HG02588 (cell line): ENCODE results near the gene DENND5A.

ENCODE experiments used
- ATAC-seq: cut with Tn5 transposase; IDR thresholded peaks from one replicate; pipeline ENCODE4 v1.9.1; 2021; ENCODE audit warnings: mild to moderate bottlenecking, moderate library complexity; ENCODE audit not compliant: unreplicated experiment

Gene DENND5A

DNA sequence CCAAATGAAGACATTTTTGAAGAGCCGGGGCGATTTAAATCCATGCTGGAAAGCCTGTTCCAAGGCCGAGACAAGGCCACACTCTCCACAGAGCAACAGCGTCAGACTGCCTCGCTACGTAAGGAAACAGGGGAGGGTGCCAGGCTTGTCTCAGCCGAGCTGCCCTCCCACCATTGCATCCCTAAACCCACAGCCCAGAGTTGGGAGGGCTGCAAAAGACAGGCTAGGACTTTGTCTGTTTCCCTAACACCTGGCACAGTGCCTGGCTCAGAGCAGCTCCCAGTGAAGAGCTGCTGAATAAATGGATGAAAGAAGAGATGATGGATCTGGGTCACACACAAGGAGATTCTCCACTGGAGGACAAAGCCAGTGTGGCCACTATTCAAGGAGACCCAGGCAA lies 122.4 kb downstream of the DENND5A start:
- ATAC-seq, result no peak

DNA sequence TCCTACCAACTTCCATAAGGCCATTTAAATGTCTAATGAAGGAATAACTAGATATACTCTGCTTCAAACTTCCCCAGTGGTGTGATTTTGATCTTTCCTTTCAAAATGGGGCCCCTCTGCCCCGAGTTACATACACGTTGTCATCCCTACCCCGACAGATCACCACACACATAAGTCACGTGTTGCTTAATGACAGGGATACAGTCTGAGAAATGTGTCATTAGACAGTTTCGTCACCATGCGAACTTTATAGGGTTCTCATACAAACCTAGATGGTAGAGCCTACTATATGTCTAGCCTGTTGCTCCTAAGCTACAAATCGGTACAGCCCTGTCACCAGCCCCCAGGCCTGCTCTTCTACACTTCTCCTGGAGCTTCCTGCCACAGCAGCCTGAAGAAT lies 124.0 kb downstream of the DENND5A start:
- ATAC-seq, result no peak

GRCh38 chr11:9139628-9140357 lies 125.4 kb downstream of the DENND5A start:
- ATAC-seq, result no peak

DNA sequence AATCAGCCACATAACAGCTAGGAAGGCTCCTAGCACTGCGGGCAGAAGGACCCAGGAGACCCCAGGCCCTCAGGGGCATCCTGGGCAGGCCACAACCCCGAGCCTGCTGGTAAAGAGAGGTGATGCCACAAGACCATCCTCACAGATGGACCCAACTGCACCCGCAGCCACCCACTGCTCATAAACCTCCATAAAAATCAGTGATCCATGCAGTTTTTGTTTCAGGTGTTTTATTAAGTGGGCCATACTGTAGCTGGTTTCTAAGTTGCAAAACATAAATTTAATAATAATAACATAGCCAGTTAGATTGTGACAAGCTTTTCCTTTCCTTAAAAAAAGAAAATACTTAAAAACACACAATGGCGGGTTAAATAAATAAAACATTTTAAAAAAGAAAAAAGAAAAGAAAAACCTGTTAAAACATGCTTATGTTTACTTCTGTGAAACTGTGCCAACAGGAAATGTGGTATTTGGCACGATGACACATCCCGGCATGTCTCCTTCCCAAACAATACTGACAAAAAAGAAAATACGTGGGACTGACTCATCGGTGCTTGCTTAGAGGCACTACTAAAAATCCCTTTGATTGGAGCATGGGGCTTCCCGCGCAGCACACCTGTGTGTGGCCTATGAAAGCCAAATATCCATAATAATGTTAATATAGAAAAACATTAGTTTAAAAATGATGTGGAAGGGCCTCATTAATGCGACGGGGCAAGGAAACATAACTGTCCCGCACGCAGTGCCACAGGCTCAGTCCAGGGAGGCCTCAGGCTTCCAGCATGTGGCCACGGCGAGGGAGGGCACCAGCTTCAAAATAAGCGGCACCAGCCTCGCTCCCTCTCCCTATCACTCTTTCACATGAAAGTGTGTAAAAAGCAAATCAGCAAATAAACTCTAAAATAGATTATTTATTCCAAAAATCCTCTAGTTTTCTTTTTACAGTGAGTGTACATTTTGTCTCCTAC lies 126.3 kb downstream of the DENND5A start:
- no peak for ATAC-seq

- no peak for ATAC-seq
Measured at GRCh38 chr11:9138133-9138453, 127.1 kb downstream of the DENND5A start.

GRCh38 chr11:9137293-9138132 lies 127.6 kb downstream of the DENND5A start:
- ATAC-seq, result peak; percentile 76

- no peak for ATAC-seq
Measured at GRCh38 chr11:9136741-9137140, 128.4 kb downstream of the DENND5A start.

GRCh38 chr11:9133956-9134355 lies 131.2 kb downstream of the DENND5A start:
- no peak for ATAC-seq

- no peak for ATAC-seq
Measured at GRCh38 chr11:9132203-9132878, 132.8 kb downstream of the DENND5A start.

DNA sequence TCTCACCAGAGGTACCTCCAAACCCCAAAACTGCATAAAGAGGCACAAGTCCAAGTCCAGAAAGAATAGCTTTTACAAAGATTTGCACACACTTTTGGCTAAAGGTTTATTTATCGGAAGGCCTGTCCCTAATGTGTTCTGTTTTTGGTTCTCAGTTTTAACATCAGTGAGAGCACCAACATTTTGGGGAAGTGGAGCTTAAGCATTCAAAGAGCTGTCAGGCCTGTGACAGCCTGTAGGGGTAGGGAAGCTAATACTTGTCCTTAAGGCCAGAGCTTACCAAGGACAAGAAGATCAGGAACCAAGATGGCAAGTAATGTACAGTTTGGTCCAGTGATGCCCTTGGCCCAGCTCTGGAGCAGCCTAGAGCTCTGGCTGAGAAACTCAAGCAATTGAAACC lies 134.9 kb downstream of the DENND5A start:
- ATAC-seq, result no peak

DNA sequence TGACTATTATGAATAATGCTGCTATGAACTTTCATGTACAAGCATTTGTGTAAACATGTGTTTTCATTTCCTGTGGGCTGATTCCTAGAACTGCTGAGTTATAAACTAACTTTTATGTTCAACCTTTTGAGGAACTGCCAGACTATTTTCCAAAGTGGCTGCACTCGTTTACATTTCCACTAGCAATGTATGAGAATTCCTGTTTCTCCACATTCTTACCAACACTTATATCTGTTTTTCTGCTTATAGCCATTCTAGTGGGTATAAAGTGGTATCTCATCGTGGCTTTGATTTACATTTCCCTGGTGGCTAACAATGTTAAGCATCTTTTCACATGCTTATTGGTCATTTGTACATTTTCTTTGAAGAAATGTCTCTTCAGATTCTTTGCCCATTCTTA lies 138.5 kb downstream of the DENND5A start:
- ATAC-seq, result no peak

- no peak for ATAC-seq
Measured at GRCh38 chr11:9125185-9125886, 139.8 kb downstream of the DENND5A start.

- ATAC-seq, result no peak
Measured at GRCh38 chr11:9123595-9124304, 141.4 kb downstream of the DENND5A start.

- ATAC-seq, result no peak
Measured at GRCh38 chr11:9121469-9121796, 143.7 kb downstream of the DENND5A start.

DNA sequence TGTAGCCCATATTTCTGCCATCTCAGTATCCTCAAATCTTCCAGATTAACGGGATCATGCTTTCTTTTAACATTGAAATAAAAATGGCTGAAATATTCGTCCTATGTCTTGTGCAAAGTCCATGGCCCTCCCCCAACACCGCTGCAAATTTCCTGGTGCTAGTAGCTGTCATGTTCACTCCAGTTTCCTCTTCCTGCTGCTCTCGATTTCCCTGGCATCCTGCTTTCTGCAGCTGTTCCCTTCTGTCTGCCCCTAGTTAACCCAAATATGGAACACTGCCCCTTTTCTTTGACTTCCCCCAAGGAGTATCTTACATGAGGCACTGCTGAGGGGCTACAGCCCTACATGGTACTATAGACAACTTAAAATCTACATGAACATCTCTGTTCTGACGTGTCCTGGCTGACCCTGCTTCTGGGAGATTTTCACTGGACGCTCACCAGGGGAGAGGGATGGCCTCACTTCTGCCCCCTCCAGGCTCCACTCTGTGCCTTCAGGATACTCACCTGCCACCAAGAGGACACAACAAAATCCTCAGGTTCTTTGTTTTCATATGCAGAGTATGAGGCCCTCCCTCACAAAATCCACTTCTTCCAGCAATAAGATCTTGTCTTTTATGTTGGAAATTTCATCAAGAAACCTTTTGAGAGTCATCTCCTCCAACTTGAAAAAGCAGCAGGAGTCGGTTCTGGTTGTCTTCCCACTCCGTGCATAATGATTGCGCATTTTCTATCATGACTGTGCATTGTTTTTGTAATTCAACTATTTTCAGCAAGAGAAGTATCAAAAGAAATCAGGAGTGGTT lies 144.3 kb downstream of the DENND5A start:
- ATAC-seq, result no peak

DNA sequence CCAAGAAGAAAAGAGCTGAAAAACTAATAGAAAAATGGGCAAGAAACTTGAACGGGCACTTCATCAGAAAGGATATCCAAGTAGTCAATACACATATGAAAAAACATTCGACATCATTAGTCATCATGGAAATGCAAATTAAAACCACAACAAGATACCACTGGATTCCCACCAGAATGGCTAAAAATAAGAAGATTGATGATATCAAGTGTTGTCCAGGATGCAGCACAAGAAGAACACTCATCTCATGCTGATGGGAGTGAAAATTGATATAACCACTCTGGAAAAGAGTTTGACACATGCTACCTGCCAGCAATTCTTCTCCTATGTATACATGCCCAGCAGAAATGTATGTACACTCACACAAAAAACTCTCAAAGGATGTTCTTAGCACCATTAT lies 146.9 kb downstream of the DENND5A start:
- no peak for ATAC-seq

DNA sequence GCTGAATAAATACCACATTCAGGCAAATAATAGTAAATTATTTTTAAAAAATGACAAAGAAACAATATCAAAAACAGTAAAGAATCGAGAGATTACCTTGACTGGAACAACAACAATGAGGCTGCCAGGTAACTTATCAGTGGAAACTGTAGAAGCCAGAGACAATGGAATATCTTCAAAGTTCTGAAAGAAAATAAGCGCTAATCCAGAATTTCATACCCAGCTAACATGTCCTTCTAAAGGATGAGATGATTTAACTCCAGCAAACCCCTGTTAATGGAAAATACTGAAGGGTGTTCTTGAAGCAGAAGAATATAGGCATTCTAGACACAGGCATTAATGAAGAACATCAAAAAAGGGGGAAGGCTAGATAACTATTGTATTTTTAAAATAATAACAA lies 153.1 kb downstream of the DENND5A start:
- ATAC-seq, result no peak

DNA sequence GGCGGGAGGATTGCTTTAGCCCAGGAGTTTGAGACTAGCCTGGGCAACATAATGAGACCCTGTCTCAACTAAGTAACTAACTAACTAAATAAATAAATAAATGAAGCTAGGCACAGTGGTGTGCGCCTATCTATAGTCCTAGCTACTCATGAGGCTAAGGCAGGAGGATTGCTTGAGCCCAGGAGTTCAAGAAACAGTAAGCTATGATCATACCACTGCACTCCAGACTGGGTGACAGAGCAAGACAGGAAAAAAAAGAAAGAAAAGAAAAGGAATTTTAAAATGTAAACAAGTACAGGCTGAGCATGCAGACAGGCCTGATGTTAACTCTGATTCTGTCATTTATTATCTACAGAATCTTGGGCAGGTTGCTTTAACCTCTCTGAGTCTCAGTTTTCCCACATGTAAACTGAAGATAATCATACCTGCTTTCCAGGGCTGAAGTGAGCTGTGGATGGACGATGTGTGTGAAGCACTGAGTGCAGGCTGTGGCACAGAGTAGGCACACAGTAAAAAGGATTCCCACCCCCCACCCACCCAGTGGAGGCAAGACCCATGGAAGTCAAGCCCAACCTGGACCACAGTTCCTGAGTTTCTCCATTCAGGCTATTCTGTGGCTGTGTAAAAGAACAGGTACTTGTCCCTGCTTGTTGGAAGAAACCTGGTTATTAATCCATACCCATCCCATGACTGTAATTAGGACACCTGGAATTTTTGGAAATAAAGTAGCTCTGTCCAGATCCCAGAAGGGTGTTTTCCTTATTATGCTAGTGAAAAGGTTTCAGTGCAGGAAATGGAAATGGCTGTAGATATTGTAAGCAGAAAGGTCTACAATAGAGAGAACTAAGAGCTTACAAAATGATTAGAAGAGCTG lies 155.1 kb downstream of the DENND5A start:
- no peak for ATAC-seq
